HK-2 (cell line): ENCODE measurements around the gene IGFL3.
"Not testable (repeated sequence)": the region's sequence is repeated elsewhere in the genome, so short reads cannot be mapped to it uniquely, and the experiment has no call there.

ENCODE experiments used
- DNase-seq: peaks from one replicate; pipeline ENCODE4 v3.0.0-alpha.2; 2018; ENCODE audit not compliant: unreplicated experiment

Gene IGFL3

DNA sequence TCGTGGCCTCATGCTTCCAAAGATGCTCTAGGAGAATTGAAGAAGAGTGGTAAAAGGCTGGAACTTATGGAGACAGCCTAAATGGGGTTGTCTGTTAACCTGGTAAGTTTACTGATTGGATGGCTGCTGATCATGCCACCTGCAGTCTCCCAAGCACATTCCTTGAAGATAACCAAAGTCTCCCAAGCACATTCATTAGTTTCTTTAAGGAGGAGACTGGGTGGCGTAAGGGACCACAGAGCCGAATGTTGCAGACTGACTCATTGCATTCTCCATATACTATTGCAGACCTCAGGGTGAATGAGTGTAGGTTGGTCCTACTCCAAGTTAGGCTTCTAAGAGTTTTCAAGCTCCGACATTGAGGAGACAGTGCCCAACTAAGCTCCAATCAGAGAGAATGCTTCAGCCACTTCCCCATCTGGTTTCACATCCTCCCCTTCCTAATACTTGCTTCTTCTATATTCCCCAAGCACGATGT is at the start of gene IGFL3:
TSS of gene IGFL3 (minus strand) at position 51 of the 478 bp plus-strand sequence. CDS start at position 12, 39 bp downstream.
- no peak for DNase-seq

DNA sequence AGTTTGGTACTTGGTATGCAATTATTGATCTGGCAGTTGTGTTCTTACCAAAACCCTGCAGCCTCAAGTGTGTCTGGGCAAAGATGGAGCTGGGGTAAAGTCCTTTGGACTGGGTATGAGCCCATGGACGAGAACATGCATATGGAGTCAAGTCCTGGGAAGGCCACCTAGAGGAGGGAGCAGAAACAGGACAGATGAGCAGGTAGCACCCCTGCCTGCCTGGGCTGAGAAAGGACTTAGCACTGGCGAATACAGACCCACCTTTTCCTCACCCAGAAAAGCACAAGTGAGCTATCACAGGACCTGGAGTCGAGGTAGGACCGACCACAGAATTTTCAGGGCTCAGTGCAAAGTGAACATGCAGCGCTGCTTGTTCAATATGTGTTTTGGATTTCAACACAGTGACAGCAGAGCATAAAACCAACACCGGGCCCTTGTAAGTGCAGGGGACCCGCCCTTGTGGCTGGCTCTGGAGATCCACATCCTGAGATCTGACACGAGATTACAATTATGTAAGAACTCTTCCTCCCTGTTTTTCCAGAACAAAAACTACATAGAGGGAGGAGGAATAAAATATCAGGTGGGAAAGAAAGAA is 49.5 kb upstream of the IGFL3 start:
- no peak for DNase-seq

DNA sequence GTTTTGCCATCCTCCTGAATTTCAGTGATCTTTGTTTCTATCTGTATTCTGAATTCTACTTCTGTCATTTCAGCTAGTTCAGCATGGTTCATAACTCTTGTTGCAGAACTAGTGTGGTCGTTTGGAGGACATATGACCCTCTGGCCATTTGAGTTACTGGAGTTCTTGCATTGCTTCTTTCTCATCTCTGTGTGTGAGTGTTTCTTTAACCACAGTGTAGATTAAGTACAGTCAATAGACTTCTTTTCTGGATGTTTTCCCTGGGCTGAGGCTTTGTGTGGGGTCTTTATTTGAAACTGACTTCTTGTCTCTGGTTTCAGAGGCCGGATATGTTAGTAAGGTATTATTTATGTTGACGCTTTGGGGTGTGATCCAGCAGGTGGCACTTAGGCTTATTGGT is 38.2 kb upstream of the IGFL3 start:
- no peak for DNase-seq

DNA sequence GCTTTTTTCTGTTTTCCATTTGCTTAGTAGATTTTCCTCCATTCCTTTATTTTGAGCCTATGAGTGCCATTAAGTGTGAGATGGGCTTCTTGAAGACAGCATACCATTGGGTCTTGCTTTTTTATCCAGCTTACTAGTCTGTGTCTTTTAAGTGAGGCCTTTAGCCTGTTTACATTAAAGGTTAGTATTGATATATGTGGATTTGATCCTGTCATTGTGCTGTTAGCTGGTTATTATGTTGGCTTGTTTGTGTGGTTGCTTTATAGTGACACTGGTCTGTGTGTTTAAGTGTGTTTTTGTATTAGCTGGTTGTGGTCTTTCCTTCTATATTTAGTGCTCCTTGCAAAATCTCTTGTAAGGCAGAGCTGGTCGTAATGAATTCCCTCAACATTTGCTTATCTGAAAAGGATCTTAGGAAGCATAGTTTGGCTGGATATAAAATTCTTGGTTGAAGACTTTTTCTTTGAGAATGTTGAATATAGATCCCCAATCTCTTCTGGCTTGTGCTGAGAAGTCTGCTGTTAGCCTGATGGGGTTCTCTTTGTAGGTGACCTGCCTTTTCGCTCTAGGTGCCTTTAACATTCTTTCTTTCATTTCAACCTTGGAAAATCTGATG is 37.3 kb upstream of the IGFL3 start:
- not testable (repeated sequence) for DNase-seq

DNA sequence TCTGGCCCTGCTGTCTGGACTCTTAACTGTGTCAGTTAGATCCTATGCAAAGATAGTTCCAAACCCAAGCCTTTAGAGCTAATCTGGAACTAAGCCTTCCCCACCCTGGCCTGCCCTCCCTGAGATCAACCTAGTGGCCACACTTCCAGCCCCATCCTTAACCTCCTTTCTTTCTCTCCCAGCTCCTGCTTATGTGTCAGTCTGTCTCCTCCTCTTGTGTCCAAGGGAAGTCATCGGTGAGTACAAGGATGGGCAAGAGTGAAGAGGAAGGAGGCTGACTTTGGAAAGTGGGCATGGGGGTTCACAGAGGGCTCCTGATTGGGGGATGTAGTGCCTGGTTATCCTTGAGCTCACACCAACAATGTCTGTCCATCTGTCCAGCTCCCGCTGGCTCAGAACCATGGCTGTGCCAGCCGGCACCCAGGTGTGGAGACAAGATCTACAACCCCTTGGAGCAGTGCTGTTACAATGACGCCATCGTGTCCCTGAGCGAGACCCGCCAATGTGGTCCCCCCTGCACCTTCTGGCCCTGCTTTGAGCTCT is 35.8 kb upstream of the IGFL3 start:
- DNase-seq, result no peak

DNA sequence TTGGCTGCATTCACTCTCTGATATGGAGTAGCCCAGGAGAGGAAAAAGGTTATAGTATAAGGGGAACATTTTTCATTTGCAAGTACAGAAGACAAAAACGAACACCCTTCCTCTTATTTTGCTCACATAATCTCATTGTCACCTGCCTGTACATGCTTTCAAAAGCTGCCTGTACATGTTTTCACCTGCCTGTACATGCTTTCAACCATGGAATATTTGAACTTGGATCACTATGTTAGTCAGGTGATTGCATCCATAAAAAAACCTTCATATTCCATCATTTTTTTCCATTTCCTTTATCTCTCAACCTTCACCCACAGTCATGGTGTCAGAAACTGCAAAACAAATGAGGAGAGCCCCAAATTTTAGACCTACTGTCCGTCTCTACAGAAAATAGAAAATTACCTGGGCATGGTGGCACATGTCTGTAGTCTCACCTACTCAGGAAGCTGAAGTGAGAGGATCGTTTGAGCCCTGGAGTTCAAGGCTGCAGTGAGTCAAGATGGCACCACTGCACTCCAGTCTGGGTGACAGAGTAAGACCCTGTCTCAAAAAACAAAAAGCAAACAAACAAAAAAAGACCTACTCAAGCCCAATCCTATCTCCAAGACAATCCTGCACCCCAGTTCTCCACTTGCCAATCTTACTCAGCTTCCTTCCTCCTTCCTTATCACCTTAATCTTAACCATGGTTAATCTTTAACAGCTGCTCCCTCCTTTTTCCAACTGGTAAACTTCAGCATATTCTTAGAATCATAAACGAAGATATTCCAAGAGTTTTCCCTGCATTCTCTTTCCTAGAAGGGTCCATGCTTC is 35.1 kb upstream of the IGFL3 start:
- DNase-seq, result no peak

DNA sequence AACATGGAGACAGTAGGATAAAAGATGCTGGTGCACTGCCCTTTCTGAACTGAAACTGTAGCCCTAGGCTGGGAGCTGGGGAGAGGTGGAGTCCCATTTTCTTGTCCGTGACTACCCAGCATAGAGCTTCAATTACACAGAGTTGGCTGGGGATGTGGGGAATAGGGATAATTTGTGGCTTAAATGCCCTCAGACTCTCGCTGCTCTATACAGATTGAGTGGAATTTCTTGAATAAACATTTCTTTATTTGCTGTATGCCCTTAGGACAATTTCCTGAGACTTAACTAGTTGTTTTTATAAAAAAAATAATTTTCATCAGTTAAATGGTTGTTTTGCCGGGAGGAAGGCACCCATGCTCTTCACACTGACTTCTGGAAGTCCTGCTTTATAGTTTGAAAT is 30.7 kb upstream of the IGFL3 start:
- DNase-seq, result no peak

DNA sequence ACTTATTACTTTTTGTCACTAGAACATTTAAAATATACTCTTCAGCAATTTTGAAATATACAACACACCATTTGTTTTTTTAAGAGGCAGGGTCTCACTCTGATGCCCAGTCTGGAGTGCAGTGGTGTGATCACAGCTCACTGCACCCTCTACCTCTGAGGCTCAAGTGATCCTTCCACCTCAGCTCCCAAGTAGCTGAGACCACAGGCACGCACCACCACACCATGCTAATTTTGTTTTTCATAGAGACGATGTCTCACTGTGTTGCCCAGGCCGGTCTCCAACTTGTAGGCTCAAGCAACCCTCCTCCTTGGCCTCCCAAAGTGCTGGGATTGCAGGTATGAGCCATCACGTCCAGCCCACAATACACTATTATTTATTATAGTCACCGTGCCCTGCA is 26.1 kb upstream of the IGFL3 start:
- DNase-seq, result no peak

DNA sequence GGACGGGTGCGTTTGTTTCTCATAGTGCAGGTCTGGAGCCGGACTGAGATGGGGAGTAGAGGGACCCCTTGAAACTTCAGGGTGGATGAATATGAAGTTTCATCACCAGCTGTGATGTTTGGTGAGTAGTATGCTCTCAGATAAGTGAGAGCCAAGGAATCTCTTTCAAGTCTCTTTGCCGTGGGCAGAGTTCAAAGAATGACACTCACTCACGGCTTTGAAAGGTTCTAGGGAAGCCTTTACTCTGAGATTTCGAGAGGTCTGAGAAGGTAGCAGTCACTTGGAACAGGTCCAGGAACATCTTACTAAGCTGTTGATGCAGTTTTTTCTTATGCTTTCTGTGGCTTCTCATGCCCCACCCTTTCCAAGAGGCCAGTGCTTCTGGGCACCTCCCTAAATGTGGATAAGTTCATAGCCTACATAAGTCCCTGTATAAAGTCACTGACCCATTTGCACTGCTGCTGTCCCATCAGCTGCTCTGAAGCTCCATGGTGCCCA is 23.4 kb upstream of the IGFL3 start, which contains the start of gene IGFL2:
TSS of gene IGFL2 (plus strand) at position 448 of the 498 bp plus-strand sequence. CDS start at position 489, 41 bp downstream.
- no peak for DNase-seq

DNA sequence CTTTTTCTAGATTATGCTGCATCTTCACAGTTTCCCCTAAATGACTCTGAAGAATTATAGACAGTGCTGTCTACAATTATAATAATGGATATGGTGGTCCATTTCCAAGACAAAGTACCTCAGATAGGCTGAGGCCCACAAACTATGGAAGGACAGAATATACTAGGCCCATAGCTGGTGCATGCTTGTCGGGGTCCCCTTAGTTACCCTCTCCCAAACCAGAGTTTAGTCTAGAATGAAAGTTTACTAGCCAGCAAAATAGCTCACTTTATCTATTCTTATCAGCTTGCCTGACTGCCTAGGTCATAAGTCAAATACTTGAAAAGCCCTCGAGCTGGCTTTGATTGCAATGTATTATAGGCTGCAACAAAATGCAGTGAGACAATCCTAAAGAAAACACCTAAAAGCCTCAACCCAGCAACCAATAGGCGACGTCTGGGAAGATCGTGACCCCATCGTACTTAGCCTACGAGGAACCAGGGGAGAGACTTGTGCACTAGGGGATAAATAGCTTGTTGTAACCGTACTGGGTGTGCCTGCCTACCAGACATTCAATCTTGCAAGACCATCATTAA is 22.8 kb upstream of the IGFL3 start:
- no peak for DNase-seq

DNA sequence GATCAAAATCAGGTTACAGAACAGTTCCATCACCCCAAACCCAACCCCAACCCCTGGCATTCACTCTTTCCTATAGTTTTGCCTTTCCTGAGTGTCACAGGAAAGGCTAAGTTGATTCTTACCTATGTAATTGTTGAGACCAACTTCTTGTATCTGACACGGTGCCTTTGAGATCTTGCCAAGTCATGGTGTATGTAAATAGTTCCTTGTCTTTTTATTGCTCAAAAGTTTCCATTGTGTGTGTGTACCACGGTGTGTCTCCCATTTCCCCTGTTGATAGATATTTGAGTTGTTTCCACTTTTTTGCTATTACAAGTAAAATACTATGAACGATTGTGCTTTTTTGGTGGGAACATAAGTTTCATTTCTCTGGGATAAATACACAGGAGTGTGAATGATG is 20.3 kb upstream of the IGFL3 start:
- no peak for DNase-seq

DNA sequence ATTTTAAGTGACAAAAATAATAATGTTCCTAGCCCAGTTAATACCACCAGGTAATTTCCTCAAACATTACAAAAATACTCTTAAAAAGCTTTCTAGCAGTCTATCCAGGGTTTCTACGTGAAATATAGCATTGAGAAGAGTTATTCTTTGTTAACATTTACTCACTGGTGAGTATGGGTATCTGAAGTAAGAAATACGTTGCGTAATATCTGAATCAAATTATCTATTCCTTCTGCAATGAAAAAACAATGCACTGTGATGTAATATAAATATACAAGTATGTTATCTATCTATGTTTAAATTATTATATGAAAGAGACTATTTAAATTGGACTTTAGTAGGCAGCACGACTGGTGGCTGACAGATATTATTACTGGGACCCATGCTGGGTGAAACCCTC is 17.8 kb upstream of the IGFL3 start:
- DNase-seq, result no peak

DNA sequence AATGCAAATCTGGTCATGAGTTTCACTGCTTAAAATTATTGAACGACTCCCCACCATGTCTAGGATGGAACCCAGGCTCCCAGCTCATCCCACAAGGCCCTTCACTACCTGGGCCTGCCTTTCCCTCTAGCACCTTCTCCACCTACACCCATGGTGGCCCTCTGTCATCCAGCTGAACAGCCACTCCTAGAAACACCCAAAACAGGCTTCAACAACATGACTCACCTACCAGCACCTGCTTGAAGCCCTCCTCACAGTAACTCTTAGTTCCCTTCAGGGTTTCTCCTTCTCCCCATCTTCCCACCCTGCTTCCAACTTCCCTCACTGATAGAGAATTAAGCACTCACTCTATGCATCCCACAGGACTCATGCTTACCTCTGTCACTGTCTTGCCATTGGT is 16.9 kb upstream of the IGFL3 start:
- DNase-seq, result no peak

DNA sequence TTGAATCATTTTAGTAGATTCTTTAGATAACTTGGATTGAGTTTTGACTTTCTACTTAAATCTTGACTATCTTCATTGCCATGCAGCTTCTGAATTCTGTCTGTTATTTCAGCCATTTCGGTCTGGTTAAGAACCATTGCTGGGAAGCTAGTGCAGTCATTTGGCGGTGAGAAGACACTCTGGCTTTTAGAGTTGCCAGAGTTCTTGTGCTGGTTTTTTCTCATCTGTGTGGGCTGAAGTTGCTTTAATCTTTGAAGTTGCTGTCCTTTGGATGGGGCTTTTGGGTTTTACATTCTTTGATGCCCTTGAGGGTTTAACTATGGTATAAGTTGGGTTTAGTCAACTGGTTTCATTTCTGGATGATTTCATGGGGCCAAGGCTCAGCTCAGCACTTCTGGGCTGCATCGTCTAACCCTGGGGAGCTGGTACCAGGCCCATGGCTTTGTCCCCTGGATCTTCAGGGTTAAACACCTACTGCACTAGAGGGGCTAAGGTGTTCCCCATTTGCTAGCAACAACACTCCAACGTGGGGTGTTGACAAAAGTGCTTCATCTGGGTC is 13.5 kb upstream of the IGFL3 start:
- DNase-seq, result no peak

DNA sequence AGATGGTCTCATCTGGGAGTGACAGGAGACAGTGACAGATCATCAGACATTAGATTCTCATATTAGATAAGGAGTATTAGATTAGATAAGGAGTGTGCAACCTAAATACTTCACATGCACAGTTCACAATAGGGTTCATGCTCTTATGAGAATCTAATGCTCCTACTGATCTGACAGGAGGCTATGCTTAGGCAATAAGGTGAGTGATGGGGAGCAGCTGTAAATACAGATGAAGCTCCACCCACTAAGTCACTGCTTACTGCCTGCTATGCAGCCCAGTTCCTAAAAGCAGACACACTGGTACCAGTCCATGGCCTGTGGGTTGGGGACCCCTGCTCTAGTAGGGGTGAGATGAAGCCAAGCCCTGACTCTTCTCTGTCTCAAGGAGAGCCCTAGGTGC is 10.0 kb upstream of the IGFL3 start:
- no peak for DNase-seq

DNA sequence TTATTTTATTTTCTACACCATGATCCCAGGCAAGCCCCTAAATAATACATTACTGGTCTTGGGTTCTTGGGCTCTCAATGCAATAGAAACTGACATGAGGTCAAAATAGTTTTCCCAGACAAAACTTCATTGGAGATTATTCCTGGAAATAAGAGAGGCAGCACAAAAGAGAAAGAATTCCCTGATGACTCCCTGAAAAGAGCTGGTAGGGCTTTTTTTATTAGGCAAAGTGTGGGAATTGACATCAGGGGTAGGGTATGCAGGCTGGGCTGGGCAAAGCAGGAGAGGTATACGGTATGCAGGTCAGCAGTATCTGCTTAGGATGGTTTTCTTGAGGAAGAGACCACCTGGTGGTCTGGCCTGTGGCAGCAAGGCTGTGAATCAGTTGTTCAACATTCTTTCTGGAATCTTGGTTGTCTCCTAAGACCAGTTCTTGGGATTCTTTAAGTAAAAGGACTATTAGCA is 9.3 kb upstream of the IGFL3 start:
- DNase-seq, result no peak

DNA sequence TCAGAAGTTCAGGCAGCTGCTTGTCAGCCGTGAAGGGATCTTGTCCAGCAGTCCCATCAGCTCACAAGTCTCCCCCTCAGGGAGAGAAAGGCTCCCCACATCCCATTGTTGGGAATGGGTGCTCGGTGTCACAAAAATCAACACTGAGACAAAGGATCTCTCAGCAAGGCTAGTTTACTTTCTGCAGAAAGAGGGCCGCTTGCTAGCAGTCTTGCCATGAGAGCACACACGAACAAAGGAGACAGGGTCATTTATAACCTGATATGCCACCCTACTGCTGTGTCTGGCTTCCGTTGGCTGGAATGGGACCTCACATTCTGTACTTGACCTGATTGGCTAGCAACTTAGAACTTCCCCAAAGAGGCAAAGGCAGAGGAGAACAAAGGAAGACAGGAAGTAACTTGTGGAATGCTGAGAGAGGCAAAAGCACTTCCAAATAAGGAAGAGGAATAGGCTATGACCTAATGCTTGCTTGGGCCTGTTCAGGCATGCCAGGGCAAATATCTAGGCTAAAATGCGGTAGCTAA is 8.7 kb upstream of the IGFL3 start:
- DNase-seq, result peak; percentile 21

DNA sequence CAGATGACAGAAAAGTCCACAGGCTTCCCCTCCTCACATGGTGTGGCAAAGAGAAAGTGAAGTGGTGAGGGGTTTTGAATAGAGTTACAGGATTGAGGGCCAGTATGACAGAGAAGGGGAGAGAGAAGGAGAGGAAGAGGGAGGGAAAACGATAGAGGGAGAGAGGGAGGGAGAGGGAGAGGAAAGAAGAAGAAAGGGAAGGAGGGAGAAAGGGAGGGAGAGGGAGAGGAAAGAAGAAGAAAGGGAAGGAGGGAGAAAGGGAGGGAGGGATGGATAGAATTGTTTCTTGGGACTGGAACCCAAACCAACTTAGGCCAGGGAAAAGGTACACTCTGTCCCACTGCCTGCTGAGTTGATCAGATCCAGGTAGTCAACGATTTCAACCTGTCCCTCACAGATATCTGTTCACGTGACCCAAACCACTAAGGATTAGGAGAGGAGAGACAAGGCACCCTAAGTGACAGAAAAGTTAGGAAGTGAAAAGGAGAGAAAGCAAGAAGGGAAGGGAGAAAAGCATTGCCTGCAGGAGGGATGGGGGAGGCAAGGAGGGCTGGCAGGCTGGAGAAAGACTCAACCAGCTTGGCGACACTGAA is 8.1 kb upstream of the IGFL3 start:
- no peak for DNase-seq

DNA sequence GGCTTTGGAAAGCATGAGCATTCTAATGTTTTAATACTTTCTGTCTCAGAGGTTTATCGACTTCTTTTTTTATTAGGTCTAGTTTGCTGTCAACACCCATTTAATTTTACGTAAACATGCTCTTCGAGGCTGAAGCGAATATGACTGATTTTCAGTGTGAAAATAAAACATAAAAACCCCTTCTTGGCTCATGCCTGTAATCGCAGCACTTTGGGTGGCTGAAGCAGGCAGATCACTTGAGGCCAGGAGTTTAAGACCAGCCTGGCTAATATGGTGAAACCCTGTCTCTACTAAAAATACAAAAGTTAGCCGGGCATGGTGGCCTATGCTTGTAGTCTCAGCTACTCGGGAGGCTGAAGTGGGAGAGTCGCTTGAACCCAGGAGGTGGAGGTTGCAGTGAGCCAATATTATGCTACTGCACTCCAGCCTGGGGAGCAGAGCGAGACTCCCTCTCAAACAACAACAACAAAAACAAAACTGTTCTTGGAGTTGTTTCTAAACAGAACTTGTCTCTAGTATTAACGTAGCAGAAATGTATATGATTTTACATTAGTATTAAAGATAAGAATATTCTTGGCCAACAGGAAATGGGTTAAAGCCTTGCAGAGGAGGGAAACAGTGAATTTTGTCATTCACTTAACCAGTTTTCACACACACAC is 7.1 kb upstream of the IGFL3 start:
- DNase-seq, result no peak

DNA sequence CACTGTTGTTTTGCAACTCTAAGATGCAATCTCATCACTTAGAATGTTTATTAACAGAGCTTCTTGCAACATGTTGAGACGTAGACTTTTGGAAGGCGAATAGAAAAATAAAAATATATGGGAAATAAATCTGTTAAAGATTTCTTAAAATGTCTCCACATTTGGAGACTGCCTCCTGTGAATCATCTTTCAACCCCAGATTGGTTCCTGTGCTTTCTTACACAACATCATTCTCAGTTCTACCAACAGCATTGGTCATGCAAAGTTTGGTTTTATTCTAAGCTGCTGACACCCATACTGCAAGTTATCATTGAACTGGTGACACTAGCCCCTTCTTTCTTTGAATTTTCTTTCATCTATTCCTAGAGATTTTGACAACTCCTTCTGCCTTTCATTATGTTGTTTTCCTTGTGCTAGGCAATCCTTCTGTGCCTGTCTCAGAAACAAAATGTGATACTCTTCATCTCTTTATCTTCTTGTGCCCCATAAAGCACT is 1.6 kb upstream of the IGFL3 start:
- no peak for DNase-seq
